Activated CD4-positive, alpha-beta T cell treated with anti-CD3 and anti-CD28 coated beads, Interleukin-2, Interleukin-4, amounts not matched to agents 100 ng/mL and 50 ng/mL, durations not matched to agents 16 hours and 8 hours (primary cell): ENCODE data around the gene CMTM4.
A peak's percentile ranks its signal among the peaks of the same experiment; 100 is the strongest.
"Not testable (repeated sequence)": the region's sequence is repeated elsewhere in the genome, so short reads cannot be mapped to it uniquely, and the experiment has no call there.

Experiments
- DNase-seq: peaks from one replicate; pipeline ENCODE4 v3.0.0-alpha.2; 2020; ENCODE audit warnings: low spot score

Gene CMTM4

GRCh38 chr16:66616169-66616568 is 80.4 kb downstream of the CMTM4 start:
- no peak for DNase-seq

GRCh38 chr16:66614161-66614802 is 82.3 kb downstream of the CMTM4 start:
- no peak for DNase-seq

- no peak for DNase-seq
Observed at GRCh38 chr16:66612422-66612821, 84.1 kb downstream of the CMTM4 start.

- DNase-seq, result not testable (repeated sequence)
Observed at GRCh38 chr16:66611911-66612310, 84.6 kb downstream of the CMTM4 start.

- no peak for DNase-seq
Observed at GRCh38 chr16:66610111-66610820, 86.3 kb downstream of the CMTM4 start.

- no peak for DNase-seq
Observed at GRCh38 chr16:66609139-66609510, 87.4 kb downstream of the CMTM4 start.

GRCh38 chr16:66608241-66609138 is 88.1 kb downstream of the CMTM4 start:
- peak; percentile 90 for DNase-seq

- peak; percentile 25 for DNase-seq
Observed at GRCh38 chr16:66605979-66606751, 90.4 kb downstream of the CMTM4 start.

GRCh38 chr16:66605177-66605978 is 91.2 kb downstream of the CMTM4 start:
- peak; percentile 21 for DNase-seq

- DNase-seq, result peak; percentile 71
Observed at GRCh38 chr16:66604376-66605176, 92.0 kb downstream of the CMTM4 start, which contains the start of gene CMTM3. Gene CMTM3, plus strand, starts transcription at chr16:66604704. Its CDS starts 102 bp downstream, at chr16:66604806.

- DNase-seq, result peak; percentile 83
Observed at GRCh38 chr16:66603537-66604375, 92.8 kb downstream of the CMTM4 start.

- DNase-seq, result no peak
Observed at GRCh38 chr16:66601471-66601870, 95.1 kb downstream of the CMTM4 start.

GRCh38 chr16:66600477-66600876 is 96.1 kb downstream of the CMTM4 start:
- no peak for DNase-seq

GRCh38 chr16:66599726-66600125 is 96.8 kb downstream of the CMTM4 start:
- no peak for DNase-seq

- peak; percentile 38 for DNase-seq
Observed at GRCh38 chr16:66598111-66598510, 98.4 kb downstream of the CMTM4 start.

- peak; percentile 73 for DNase-seq
Observed at GRCh38 chr16:66596986-66597848, 99.3 kb downstream of the CMTM4 start.

- not testable (repeated sequence) for DNase-seq
Observed at GRCh38 chr16:66596559-66596958, 100.0 kb downstream of the CMTM4 start.

- no peak for DNase-seq
Observed at GRCh38 chr16:66594739-66595138, 101.8 kb downstream of the CMTM4 start.
